GM21619 (cell line): Measurements from ENCODE around the gene CHD9.
A peak's percentile ranks its signal among the peaks of the same experiment; 100 is the strongest.
"Not testable (repeated sequence)": the region's sequence is repeated elsewhere in the genome, so short reads cannot be mapped to it uniquely, and the experiment has no call there.

Source experiments
- ATAC-seq: cut with Tn5 transposase; IDR thresholded peaks from one replicate; pipeline ENCODE4 v1.9.1; 2021; ENCODE audit not compliant: unreplicated experiment

Gene CHD9

DNA sequence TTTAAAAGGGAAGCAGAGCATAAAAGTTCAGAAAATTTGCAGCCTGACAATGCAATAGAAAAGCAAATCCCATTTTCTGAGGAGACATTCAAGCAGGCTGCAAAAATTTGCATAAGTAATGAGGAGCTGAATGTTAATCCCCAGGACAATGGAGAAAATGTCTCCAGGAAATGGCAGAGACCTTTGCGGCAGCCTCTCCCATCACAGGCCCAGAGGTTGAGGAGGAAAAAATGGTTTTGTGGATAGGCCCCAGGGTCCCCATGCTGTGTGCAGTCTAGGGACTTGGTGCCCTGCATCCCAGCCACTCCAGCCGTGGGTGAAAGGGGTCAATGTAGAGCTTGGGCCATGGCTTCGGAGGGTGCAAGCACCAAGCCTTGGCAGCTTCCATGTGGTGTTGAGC is 19.5 kb downstream of the CHD9 start:
- ATAC-seq = not testable (repeated sequence)

DNA sequence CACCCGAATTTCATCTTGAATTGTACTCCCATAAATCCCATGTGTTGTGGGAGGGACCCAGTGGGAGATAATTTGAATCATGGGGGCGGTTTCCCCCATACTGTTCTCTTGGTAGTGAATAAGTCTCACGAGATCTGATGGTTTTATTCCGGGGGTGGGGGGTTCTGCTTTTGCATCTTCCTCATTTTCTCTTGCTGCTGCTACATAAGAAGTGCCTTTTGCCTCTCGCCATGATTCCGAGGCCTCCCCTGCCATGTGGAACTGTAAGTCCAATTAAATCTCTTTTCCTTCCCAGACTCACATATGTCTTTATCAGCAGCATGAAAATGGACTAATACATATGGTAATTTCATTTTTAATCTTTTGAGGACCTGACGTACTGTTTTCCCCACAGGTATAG is 20.7 kb downstream of the CHD9 start:
- not testable (repeated sequence) for ATAC-seq

GRCh38 chr16:53078247-53078646 is 23.5 kb downstream of the CHD9 start:
- no peak for ATAC-seq

- no peak for ATAC-seq
Measured at GRCh38 chr16:53078765-53079485, 24.1 kb downstream of the CHD9 start.

- ATAC-seq = no peak
Measured at GRCh38 chr16:53080345-53081031, 25.7 kb downstream of the CHD9 start.

GRCh38 chr16:53081032-53081424 is 26.2 kb downstream of the CHD9 start:
- ATAC-seq = no peak

GRCh38 chr16:53081686-53082407 is 27.1 kb downstream of the CHD9 start:
- ATAC-seq = no peak

DNA sequence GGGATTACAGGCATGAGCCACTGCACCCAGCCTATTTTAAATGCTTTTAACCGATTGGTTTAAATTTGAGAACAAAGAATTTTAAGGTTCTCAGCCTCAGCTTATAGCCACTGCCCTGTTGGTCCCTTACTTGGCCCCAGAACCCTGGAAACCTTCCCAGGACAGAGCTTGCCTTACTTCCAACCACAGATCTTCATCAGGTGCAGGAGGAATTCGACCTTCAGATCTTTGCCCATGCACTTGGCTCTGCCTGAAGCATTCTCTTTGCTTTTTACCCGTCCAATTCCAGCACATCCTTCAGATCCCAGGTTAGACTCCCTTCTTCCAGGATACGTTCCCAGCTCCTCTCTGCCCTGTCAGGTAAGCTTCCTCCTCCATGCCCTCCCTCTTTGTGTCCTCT is 27.7 kb downstream of the CHD9 start:
- no peak for ATAC-seq

- ATAC-seq = no peak
Measured at GRCh38 chr16:53083119-53083518, 28.3 kb downstream of the CHD9 start.

DNA sequence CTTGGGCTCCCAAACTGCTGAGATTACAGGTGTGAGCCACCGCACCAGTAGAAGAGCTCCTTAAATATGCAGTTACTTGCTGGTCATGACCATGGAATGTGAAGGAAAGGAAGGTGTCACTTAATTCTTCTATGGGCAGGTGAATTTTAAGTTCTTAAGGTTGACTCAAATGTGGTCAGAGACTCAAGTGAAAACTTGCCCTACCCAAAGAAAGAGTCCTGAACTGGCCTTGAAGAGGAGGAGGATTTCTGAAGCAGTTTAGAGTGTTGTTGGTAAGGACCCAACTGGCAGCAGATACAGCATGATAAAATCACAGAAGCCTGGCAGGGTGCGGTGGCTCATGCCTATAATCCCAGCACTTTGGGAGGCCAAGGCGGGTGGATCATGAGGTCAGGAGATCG is 29.4 kb downstream of the CHD9 start:
- ATAC-seq = no peak

DNA sequence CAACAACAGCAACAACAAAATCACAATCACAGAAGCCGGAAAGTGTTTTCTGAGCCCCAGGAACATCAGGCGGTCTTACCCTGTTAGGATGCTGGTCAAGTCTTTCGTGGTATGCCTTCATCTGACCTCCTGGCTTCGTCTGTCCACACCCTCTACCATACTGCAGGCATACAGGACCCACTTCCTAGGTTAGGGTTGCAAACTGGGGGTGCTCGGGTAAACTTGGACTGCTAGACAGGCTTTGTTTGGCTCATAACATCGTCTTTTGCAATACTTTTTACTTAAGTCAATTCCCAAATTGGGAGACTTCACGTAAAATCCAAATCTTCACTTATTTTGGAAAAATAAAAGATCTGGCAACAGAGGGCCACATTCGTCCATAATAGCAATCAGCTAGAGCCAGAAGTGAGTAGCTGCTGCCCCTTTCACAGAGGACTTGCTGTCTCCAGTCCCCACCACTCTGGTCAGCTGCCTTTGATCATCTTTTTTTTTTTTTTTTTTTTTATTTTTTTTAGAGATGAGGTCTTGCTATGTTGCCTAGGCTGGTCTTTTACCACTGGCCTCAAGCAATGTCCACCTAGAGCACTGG is 30.0 kb downstream of the CHD9 start:
- ATAC-seq = no peak

GRCh38 chr16:53085369-53085843 is 30.6 kb downstream of the CHD9 start:
- ATAC-seq = no peak

GRCh38 chr16:53085931-53086421 is 31.2 kb downstream of the CHD9 start:
- no peak for ATAC-seq

GRCh38 chr16:53087101-53087500 is 32.3 kb downstream of the CHD9 start:
- ATAC-seq = no peak

GRCh38 chr16:53089434-53090285 is 34.9 kb downstream of the CHD9 start:
- no peak for ATAC-seq

GRCh38 chr16:53090286-53090590 is 35.4 kb downstream of the CHD9 start:
- no peak for ATAC-seq

GRCh38 chr16:53090591-53091411 is 36.0 kb downstream of the CHD9 start:
- peak; percentile 55 for ATAC-seq

DNA sequence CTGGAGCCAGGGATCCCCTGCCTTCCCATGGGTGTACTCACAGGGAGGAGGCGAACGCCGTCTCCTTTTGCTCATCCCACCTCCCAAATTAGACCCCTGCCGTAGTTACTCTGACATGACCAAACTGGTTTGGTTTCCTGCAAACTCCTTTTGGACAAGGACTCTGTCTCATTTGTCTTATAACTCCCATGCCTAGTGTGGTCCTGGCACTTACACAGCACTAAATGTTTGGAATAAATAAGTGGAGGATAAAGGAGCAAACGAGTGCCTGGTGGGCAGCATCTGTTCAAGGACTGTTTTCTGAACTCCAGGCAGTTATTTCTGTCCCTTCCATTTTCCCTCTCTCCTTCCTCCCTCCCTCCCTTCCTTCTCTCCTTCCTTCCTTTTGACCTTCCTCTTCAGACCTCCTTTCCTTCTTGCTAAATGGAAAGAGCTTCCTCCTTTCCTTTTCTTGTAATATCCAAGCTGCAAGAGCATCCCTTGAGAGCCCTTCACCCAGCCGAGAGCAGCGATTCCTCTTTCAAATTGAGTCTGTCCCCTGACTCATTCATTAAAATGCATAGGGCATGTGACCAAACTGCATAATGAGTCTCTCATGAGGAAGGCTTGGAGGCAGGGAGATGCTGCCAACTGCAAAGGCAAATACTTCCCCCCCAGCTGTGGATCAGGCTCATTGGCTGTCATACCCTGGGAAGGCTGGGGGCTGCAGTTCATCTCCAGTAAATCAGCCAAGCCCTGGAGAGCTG is 36.8 kb downstream of the CHD9 start:
- peak; percentile 50 for ATAC-seq

DNA sequence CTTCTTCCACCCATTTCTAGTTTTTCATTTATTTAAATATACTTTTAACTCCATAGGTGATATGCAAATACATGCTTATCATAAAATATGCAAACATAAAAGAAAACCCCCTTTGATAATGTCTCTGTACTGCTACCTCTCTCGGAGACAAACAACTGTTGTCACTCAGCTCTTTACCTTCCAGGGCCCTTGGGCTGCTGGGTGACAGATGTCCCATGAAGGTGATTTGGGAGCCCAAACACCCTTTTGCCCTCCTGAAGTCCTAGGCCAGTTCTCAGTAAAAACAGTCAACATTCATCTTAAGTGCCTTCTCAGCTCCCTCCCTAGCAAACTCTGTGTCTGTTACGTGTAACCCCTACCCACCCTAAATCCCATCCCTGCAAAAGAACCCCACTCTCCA is 37.5 kb downstream of the CHD9 start:
- ATAC-seq = no peak
